ENCODE data around the gene C1orf94. TPM values are rescaled to one million over a fixed set of nuclear protein-coding genes. Genes with fewer than 3 reads are reported as not detected.

C1orf94 gene
- total and polyA plus RNA-seq, 2 of the 8 experiments (the other 6 are each of a cell fraction or from before 2014, with no cell fraction given), result 5.8 to 12.5 TPM

DNA sequence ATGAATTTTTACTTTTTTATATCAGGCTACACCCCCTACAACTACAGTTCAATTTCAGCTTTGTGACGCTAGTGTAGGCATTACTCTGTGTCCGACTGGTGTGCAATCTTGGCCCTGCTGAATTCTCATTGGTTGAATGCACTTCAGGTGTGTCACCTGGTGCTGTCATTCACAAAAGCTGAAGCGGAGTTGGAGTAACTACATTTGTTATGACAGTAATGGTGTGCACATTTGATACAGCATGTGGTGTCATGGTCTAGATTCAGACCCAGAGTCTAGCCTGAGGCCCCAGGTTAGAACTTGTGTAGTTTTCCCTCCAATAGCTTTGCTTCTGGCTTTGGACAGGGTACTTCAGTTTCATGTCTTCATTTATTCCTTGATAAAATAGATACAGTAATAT is 88.7 kb downstream of the C1orf94 start:
- Histone ChIP-seq H3K23ac (ENCODE audit: insufficient read length) (no peak overlapping the region), H3K4me3 (ENCODE audit: extremely low read depth in 1 of 4, insufficient read depth in 2 of 4, low read depth in 3 of 4, low read length in 4 of 4) (no peak overlapping the region), H2AK5ac (ENCODE audit: low read depth, low read length) (no peak overlapping the region), H3K36me3 (ENCODE audit: control insufficient read depth in 2 of 4, insufficient read depth in 4 of 4, low read length in 3 of 4) (no peaks in the 10 kb centered on the region), H3K27me3 (replicated peaks in 1 of 4; ENCODE audit: control insufficient read depth in 3 of 4, extremely low read depth in 1 of 4, insufficient read depth in 3 of 4, low read length in 3 of 4) (peaks cover 0 to 3% (median under 1%) of the 10 kb centered on the region in 4 experiments; a peak in 2 of 7 replicates), H3K14ac (ENCODE audit: insufficient read length) (no peak overlapping the region), H4K5ac (ENCODE audit: insufficient read length, low read depth, low read length) (no peak overlapping the region), H3K79me2 (ENCODE audit: control insufficient read depth in 1 of 2, insufficient read depth in 2 of 2, low read length in 2 of 2) (no peaks in the 10 kb centered on the region), H2BK120ac (replicated peaks; ENCODE audit: low read depth, low read length) (no peak overlapping the region), H2AFZ (ENCODE audit: low read length) (no peak overlapping the region), H4K91ac (replicated peaks; ENCODE audit: insufficient read length, low read length) (no peak overlapping the region), H3K27ac (ENCODE audit: low read depth, low read length) (no peak overlapping the region), H2BK12ac (ENCODE audit: low read depth, low read length) (no peak overlapping the region), H3K56ac (replicated peaks; ENCODE audit: insufficient read length, low read depth, low read length) (no peak overlapping the region), H3K4me1 (replicated peaks in 1 of 4; ENCODE audit: control insufficient read depth in 3 of 4, insufficient read depth in 4 of 4, low read length in 3 of 4) (peaks cover 0 to 5% (median 3%) of the 10 kb centered on the region in 4 experiments; a peak in 5 of 7 replicates), H3K79me1 (ENCODE audit: low read depth, low read length) (no peaks in the 10 kb centered on the region), H4K8ac (ENCODE audit: extremely low read depth, insufficient read depth, low read length) (no peak overlapping the region), H2BK20ac (ENCODE audit: low read length) (no peak overlapping the region), H2BK15ac (ENCODE audit: low read length) (no peak overlapping the region), H3K4ac (replicated peaks; ENCODE audit: insufficient read length, low read depth, low read length) (no peak overlapping the region), H3K9ac (replicated peaks in 1 of 4; ENCODE audit: extremely low read depth in 1 of 4, low read depth in 3 of 4, low read length in 3 of 4) (no peak overlapping the region), H3K9me3 (ENCODE audit: insufficient read depth in 2 of 2, low read depth in 1 of 2, low read length in 1 of 2) (no peaks in the 10 kb centered on the region), H2BK5ac (ENCODE audit: low read depth, low read length) (no peak overlapping the region), H3K23me2 (ENCODE audit: low read depth, low read length) (no peaks in the 10 kb centered on the region), H3K4me2 (ENCODE audit: insufficient read depth in 1 of 2, low read depth in 2 of 2, low read length in 2 of 2) (no peak overlapping the region), H3K18ac (ENCODE audit: extremely low read depth, low read length) (no peak overlapping the region), H4K20me1 (replicated peaks in 1 of 2; ENCODE audit: control insufficient read depth in 1 of 2, insufficient read depth in 2 of 2, low read length in 2 of 2) (no peaks in the 10 kb centered on the region)
- 91% methylated on average over 3 of the region's 3 CpGs; no CpG with 5 or more reads in 1 of the 2 experiments for WGBS, 2 experiments (ENCODE audit: extremely low coverage in 1 of 2, insufficient coverage in 1 of 2, insufficient read length in 1 of 2, insufficient replicate concordance in 2 of 2, low coverage in 1 of 2, low lambda C conversion rate in 2 of 2, missing lambda C conversion rate in 1 of 2)
- FAIRE-seq (no peak), DNase-seq (ENCODE audit: low read depth in 1 of 2, low spot score in 2 of 2) (peak in 1 of 2 experiments; percentile 29)
- no peak for TF ChIP-seq PHF8 (conservative IDR thresholded peaks at IDR 0.05; ENCODE audit: low read depth, low read length)
- TF ChIP-seq RAD21 (IDR thresholded peaks at IDR 0.05 in 1 of 2, conservative IDR thresholded peaks at IDR 0.05 in 1 of 2; ENCODE audit: low read depth in 2 of 2, low read length in 2 of 2), result no peak
- TF ChIP-seq JUN (IDR thresholded peaks at IDR 0.05; ENCODE audit: low read depth, low read length), result no peak
- TF ChIP-seq BACH1 (IDR thresholded peaks at IDR 0.05; ENCODE audit: low read length), result no peak
- no peak for TF ChIP-seq SIN3A (conservative IDR thresholded peaks at IDR 0.05 in 1 of 2, IDR thresholded peaks at IDR 0.05 in 1 of 2; ENCODE audit: low read depth in 1 of 2, low read length in 2 of 2)
- no peak for TF ChIP-seq BRCA1 (IDR thresholded peaks at IDR 0.05; ENCODE audit: low read depth, low read length)
- TF ChIP-seq POLR2AphosphoS5 (IDR thresholded peaks at IDR 0.05; ENCODE audit: low read depth, low read length), result no peak
- TF ChIP-seq, protein P1, sequence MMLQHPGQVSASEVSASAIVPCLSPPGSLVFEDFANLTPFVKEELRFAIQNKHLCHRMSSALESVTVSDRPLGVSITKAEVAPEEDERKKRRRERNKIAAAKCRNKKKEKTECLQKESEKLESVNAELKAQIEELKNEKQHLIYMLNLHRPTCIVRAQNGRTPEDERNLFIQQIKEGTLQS (IDR thresholded peaks at IDR 0.05; ENCODE audit: insufficient read depth, low read depth, low read length), result no peak
- no peak for TF ChIP-seq MAFK (IDR thresholded peaks at IDR 0.05; ENCODE audit: low read depth, low read length)
- ChIA-PET CTCF (ENCODE audit: partially characterized antibody) (interaction anchor here (1.1 to 1.5 kb wide), 2 partner anchors 282 to 326 kb away, joined by 3 read pairs; no protein-coding TSS in a partner anchor), POLR2A (ENCODE audit: partially characterized antibody) (no interaction called here)

Data from H1 (cell line).